Cardiac fibroblast (primary cell): ENCODE data around the gene SUPT5H.

ENCODE experiments used
- DNase-seq, 2 donors: peaks; one replicate each; pipeline versions ENCODE4 v3.0.0 to v3.0.0-alpha.2; 2010; ENCODE audit warnings: low read depth in 2 of 2
- H3K4me3 ChIP-seq, 2 donors: replicated peaks in 1 of 2; 1 replicate in 1 of 2; 2 replicates in 1 of 2; pipeline ENCODE4 v1.5.1; 2011; ENCODE audit warnings: low read depth in 2 of 2, low read length in 2 of 2, mild to moderate bottlenecking in 2 of 2, moderate library complexity in 1 of 2
- TF ChIP-seq, protein P1 (sequence below): IDR thresholded peaks from one replicate; pipeline ENCODE4 v1.5.1; 2011; ENCODE audit warnings: low read depth, mild to moderate bottlenecking, low read length, inconsistent platforms

The SUPT5H gene

DNA sequence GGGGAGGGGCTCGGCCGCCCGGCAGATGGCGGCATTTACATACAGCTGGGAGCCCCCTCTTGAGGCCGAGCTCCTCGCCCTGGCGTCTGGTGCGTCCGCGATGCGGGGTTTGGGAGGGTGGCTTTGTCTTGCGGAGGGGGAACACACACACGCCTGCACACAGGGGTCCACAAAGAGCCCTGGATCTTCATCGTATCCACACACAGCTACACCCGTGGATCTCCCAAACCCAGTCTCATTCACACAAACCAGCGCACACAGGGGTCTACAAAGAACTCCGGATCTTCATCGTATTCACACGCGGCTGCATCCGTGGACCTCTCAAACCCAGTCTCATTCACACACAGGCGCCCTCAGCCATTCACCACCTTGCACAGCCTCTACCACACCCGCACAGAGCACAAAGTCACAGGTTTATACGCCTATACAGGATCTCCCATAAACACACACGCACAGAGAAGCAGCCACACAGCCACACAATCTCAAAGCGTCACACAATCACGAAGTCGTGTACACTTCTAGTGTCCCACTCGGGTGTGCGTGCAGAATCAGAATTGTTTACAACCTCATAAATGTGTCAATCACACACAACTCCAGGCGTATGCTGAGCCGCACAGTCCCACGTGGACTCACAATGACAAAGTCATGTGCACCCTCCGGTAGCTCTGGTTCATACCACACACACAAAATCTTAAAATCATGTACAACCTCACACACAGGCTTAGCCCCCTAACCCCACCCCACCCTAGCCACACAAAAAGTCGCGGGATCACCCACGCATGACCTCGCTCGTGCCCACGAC lies 52.8 kb downstream of the SUPT5H start:
- peak in 1 of 2 donors; percentile 42 for DNase-seq
- TF ChIP-seq, protein P1, sequence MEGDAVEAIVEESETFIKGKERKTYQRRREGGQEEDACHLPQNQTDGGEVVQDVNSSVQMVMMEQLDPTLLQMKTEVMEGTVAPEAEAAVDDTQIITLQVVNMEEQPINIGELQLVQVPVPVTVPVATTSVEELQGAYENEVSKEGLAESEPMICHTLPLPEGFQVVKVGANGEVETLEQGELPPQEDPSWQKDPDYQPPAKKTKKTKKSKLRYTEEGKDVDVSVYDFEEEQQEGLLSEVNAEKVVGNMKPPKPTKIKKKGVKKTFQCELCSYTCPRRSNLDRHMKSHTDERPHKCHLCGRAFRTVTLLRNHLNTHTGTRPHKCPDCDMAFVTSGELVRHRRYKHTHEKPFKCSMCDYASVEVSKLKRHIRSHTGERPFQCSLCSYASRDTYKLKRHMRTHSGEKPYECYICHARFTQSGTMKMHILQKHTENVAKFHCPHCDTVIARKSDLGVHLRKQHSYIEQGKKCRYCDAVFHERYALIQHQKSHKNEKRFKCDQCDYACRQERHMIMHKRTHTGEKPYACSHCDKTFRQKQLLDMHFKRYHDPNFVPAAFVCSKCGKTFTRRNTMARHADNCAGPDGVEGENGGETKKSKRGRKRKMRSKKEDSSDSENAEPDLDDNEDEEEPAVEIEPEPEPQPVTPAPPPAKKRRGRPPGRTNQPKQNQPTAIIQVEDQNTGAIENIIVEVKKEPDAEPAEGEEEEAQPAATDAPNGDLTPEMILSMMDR = no peak
- no peak overlapping the region for H3K4me3 ChIP-seq

DNA sequence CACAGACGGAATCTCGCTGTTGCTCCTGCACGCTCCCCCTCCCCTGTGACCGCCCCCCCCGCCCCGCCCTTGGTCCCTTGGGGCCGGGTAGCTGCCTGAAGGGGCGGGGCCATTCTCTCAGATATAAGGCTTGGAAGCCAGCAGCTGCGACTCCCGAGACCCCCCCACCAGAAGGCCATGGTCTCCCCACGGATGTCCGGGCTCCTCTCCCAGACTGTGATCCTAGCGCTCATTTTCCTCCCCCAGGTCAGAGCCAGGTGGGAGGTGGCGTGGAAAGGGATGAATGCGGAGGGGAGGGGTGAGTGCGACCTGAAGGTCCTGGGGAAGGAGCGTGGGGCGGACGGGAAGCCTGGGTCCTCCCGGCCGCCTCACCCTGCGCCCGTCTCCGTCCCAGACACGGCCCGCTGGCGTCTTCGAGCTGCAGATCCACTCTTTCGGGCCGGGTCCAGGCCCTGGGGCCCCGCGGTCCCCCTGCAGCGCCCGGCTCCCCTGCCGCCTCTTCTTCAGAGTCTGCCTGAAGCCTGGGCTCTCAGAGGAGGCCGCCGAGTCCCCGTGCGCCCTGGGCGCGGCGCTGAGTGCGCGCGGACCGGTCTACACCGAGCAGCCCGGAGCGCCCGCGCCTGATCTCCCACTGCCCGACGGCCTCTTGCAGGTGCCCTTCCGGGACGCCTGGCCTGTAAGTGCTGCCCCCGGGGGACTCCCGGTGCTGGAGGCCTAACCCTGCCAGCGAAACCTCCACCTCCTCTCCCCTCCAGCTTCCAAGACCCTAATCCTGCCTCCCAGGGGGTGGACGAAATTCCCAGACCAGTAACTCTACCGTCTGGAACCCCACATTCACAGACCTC lies 53.6 kb downstream of the SUPT5H start, which contains the start of gene DLL3:
DLL3 (plus strand) TSS at position 150 of the 845 bp plus-strand sequence; CDS start at position 178, 28 bp downstream.
- H3K4me3 ChIP-seq = no peak within 1 kb of the TSS
- peak in 1 of 2 donors; percentile 13 for DNase-seq
- TF ChIP-seq, protein P1 = no peak

DNA sequence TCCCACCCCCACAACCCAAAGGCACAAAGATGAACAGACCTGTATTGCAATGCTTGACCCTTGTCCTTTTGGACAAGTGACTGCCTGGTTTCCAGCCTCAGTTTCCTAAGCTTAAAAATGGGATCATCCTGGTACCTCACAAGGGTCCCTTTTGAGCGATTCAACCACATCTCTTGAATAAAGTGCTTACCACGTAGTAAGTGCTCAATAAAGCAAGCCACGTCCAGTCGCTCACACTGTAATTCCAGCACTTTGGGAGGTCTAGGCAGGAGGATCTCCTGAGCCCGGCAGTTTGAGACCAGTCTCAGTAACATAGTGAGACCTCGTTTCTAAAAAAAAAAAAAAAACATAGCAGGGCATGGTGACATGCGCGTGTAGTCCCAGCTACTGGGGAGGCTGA lies 54.5 kb downstream of the SUPT5H start:
- TF ChIP-seq, protein P1 = no peak
- DNase-seq = no peak
- H3K4me3 ChIP-seq = no peak overlapping the region

GRCh38 chr19:39500543-39500942 lies 55.2 kb downstream of the SUPT5H start:
- H3K4me3 ChIP-seq = no peak overlapping the region
- DNase-seq = no peak
- TF ChIP-seq, protein P1 = no peak

- DNase-seq = no peak
- no peak overlapping the region for H3K4me3 ChIP-seq
- TF ChIP-seq, protein P1 = no peak
Observed at GRCh38 chr19:39501340-39501739, 56.0 kb downstream of the SUPT5H start.

DNA sequence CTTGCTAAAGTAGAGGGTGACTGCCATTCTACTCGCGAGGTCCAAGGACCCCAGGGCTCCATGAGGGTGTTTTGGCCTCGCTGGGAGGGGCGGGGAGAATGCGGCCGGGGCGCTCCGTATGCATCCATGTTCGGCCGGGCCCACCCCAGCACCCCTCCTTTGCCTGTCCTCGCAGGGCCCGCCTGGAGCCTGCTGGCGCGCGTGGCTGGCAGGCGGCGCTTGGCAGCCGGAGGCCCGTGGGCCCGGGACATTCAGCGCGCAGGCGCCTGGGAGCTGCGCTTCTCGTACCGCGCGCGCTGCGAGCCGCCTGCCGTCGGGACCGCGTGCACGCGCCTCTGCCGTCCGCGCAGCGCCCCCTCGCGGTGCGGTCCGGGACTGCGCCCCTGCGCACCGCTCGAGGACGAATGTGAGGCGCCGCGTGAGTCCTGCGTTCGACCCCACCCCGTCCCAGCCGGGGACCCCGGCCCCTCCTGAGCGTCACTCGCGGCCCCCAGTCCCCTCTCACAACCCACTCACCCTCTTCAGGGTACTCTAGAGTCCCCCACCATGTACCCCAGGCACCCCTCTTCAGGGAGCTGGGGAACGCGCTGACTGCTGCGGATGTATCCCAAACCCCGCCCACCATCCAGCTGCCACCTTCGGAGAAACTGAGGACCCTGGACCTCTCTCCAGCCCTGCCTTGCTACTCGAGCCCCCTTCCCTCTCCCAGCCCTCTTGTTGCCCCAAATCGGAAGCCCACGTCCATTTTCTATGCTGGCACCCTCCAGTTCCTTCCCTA lies 57.4 kb downstream of the SUPT5H start:
- DNase-seq = peak; percentile 74 to 79
- TF ChIP-seq, protein P1 = peak; percentile 26
- H3K4me3 ChIP-seq = no peak overlapping the region
